SW 1271 (cell line): Measurements from ENCODE around the gene CNOT1.

Source experiments
- DNase-seq, 2 experiments: peaks; one replicate each; lab custom pipeline; 2025; lab: John Stamatoyannopoulos, UW

CNOT1 gene

GRCh38 chr16:58485184-58485887 lies 144.3 kb downstream of the CNOT1 start:
- no peak for DNase-seq

GRCh38 chr16:58481931-58482330 lies 147.7 kb downstream of the CNOT1 start:
- DNase-seq: no peak

- no peak for DNase-seq
Observed at GRCh38 chr16:58481226-58481869, 148.3 kb downstream of the CNOT1 start.

- DNase-seq: no peak
Observed at GRCh38 chr16:58478427-58478826, 151.2 kb downstream of the CNOT1 start.

GRCh38 chr16:58476791-58477190 lies 152.8 kb downstream of the CNOT1 start:
- DNase-seq: no peak

- DNase-seq: no peak
Observed at GRCh38 chr16:58475091-58475619, 154.5 kb downstream of the CNOT1 start.

- no peak for DNase-seq
Observed at GRCh38 chr16:58474296-58474695, 155.3 kb downstream of the CNOT1 start.

- DNase-seq: no peak
Observed at GRCh38 chr16:58472827-58473226, 156.8 kb downstream of the CNOT1 start.

GRCh38 chr16:58472266-58472665 lies 157.4 kb downstream of the CNOT1 start:
- no peak for DNase-seq

GRCh38 chr16:58471209-58471975 lies 158.2 kb downstream of the CNOT1 start:
- DNase-seq: no peak
